GM15510 (cell line): ENCODE results near the gene LIPA.

Experiments used
- POLR2A ChIP-seq: IDR thresholded peaks from 3 replicates; pipeline ENCODE4 v1.6.1; 2011; ENCODE audit warnings: borderline replicate concordance; ENCODE audit not compliant: insufficient read length; ENCODE audit errors: extremely low read depth

Gene LIPA

DNA sequence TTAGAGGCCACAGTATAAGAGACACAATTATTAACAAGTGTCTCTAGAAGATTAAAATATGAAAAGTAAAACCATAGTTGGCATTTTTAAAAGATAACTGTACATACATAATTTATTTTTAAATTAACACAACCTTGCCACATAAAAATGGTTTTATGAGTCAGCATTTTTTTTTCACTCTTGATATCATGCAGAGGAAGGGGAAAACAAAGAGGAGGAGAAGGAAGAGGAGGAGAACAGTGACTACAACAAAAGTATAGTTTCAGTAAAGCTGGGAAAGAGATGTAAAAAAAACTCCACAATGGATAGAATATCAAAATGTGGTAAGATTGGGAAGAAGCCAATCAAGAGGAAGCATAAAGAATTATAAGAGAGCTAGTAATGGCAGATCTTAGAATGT is 78.5 kb downstream of the LIPA start:
- no peak for TF ChIP-seq POLR2A

DNA sequence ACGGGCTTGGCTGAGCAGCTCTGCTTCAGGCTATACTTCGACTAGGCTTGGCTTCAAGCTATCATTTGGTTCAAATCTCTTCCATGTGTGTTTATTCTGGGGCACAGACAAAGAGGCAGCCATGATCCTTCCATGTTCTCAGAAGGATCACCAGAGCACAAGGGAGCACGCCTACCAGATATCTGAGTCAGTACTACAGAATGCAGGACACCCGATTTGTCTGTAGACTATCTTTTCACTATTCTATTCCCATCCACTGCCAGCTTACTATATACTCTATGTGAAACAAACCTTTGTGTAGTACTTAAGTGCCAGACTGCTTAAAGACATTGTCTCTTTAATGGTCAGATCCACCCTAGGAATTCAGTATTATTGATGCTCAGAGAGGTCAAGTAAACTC is 79.6 kb downstream of the LIPA start:
- no peak for TF ChIP-seq POLR2A

DNA sequence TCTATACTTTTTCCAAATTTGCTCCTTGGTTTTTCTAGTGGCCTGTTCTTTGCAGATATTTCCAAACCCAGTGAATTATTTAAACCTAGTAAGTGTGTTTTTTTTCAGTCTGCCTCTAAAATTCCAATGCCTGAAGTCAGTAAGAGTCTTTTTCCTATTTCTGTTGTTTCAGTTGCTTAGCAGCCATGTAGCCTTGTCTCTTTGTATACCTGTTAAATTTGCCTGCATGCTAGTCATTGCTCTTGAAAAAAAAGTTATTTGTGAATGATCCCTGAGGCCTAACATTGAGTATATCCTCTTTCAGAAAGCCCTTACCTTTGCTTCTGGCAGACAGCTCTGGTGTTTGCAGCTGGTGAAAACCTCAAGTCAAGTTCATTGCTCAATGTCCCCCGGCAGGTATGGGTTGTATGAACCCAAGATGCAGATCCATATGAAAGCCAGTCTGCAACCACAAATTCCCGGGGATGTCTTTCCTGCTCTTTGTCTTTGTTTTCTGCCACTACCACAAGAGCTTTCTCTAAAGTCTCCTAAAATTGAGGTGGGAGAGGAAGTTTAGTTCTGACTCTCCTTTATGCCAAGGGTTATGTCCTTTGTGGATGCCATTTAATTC is 80.2 kb downstream of the LIPA start:
- TF ChIP-seq POLR2A = no peak

DNA sequence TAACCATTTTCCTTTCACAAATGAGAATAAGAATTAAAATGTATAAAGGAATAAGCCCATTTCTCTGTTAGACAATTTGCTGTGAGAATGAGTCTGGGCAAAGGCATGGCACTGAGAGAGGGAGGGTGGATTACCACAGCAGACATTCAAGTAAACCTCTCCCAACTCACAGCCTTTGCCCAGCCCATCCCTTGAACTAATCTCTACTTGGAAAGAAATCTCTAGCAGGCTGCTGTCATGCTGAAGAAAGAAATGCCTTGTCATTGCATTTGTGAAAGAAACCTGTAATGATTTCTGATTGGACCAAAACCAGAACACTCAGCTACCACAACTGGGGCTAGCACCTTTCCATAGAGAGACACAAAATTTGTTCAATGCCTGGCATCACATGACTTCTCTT is 83.7 kb downstream of the LIPA start:
- no peak for TF ChIP-seq POLR2A

DNA sequence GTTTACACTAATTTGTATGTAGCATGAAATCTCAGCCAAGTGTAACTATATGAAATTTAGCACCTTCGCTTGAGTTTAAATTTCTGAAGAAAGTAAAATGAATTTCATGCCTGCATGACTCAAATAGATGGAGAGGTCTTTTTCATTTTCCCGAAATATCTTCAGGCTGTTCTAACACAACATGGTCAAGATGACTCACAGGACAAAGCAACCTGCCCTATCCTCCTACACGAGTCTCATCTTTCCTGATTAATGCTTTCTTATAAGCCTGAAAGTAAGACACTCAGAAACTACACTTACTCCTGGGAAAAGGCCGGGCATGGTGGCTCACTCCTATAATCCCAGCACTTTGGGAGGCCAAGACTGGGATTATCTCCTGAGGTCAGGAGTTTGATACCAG is 85.7 kb downstream of the LIPA start:
- TF ChIP-seq POLR2A = no peak

DNA sequence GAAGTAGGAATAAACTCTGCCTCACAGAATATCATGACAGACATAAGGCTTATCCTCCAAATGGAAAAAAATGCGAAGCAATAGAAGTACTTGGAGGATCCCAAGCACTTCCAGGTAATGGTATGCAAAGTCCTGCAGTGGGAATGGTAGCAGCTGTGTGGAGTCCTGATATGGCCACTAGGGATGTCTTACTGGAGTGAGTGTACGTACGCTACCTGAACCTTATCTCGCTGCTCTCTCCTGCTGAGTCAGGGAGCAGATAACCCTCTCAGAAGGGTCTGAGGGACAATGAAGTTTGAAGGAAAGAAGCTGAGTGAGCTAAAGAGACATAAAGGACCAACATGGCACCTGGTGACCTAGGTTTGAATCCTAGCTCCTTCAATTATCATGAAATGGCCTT is 86.7 kb downstream of the LIPA start:
- no peak for TF ChIP-seq POLR2A

DNA sequence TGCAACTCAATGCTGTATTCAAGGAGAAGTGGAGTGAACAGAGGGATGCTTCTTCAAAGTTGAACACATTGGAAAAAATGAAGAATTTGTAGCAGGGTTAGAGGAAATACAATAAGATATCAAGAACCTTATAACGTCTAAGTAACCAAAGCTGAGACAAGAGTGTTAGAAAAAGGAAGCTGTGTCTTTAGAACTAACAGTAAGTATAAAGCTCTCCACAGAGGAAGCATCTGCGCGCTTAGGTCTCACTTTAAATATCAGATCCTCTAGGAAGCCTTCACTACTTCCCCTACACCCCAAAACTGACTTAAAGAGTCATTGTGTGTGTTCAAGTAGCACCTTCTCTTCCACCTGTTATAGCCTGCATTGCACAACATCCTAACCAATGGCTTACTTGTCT is 87.5 kb downstream of the LIPA start:
- no peak for TF ChIP-seq POLR2A
